GM18499 (cell line): ENCODE results near the gene HOXD13.

Source experiments
- ATAC-seq: cut with Tn5 transposase; IDR thresholded peaks from one replicate; pipeline ENCODE4 v1.9.1; 2021; ENCODE audit warnings: moderate number of reproducible peaks; ENCODE audit not compliant: insufficient read depth, unreplicated experiment

HOXD13 gene

DNA sequence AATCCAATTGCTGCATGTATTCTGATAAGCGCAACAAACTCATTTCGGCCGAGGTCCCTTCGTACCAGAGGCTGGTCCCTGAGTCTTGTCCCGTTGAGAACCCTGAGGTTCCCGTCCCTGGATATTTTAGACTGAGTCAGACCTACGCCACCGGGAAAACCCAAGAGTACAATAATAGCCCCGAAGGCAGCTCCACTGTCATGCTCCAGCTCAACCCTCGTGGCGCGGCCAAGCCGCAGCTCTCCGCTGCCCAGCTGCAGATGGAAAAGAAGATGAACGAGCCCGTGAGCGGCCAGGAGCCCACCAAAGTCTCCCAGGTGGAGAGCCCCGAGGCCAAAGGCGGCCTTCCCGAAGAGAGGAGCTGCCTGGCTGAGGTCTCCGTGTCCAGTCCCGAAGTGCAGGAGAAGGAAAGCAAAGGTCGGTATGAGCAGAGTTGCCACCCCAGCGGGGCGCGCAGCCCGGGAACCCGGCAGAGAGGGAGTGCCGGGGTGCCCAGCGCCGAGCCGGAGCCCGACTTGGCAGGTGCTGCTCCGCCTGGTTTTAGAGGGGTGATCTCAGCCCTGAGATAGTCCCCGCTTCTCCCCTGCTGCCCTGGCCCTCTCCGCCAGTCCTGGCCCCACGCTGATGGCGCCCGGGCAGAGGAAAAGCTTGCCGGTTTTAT, 24.8 kb downstream of the HOXD13 start:
- no peak for ATAC-seq

DNA sequence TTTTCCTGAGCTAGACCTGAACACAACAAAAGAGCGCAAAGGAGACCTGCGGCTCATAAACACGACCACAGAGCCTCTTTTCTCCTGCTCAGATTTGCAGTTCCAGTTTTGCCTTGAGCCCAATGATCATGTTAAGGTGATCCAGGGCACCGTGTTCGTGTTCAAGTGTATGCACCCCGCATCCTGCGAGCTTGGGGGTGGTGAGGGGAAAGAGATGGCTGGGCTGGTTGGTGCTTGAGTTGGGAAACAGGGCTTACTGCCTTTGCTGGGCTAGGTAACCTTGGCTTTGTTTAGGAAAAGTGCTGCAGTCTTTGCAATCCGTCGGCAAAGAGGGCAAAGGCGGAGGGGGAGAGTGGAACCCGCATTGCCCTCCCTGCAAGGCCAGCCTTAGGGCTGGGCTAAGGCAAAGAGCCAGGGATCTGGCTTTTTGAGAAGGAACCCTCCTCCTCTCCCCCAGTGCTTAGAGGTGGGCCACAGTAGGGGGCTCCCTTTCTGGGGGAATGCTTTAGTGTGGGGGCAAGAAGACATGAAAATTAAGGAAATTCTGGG, 25.4 kb downstream of the HOXD13 start:
- ATAC-seq: no peak

GRCh38 chr2:176118601-176119339, 26.2 kb downstream of the HOXD13 start:
- no peak for ATAC-seq

- ATAC-seq: no peak
These were observed 28.1 kb downstream of the HOXD13 start for GRCh38 chr2:176120364-176121189.

GRCh38 chr2:176121190-176122051, 28.9 kb downstream of the HOXD13 start:
- no peak for ATAC-seq

- no peak for ATAC-seq
These were observed 29.6 kb downstream of the HOXD13 start for GRCh38 chr2:176122052-176122682.

DNA sequence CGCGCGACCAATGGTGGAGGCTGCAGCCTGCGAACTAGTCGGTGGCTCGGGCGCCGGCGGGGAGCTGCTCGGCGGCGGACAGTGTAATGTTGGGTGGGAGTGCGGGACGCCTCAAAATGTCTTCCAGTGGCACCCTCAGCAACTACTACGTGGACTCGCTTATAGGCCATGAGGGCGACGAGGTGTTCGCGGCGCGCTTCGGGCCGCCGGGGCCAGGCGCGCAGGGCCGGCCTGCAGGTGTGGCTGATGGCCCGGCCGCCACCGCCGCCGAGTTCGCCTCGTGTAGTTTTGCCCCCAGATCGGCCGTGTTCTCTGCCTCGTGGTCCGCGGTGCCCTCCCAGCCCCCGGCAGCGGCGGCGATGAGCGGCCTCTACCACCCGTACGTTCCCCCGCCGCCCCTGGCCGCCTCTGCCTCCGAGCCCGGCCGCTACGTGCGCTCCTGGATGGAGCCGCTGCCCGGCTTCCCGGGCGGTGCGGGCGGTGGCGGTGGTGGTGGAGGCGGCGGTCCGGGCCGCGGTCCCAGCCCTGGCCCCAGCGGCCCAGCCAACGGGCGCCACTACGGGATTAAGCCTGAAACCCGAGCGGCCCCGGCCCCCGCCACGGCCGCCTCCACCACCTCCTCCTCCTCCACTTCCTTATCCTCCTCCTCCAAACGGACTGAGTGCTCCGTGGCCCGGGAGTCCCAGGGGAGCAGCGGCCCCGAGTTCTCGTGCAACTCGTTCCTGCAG, 30.3 kb downstream of the HOXD13 start, which contains the start of gene HOXD9:
TSS of gene HOXD9 (plus strand) at position 37 of the 728 bp plus-strand sequence. CDS start at position 87, 50 bp downstream.
- ATAC-seq: no peak

GRCh38 chr2:176123411-176124109, 31.0 kb downstream of the HOXD13 start:
- ATAC-seq: no peak

- ATAC-seq: no peak
These were observed 31.8 kb downstream of the HOXD13 start for GRCh38 chr2:176124110-176124946.

DNA sequence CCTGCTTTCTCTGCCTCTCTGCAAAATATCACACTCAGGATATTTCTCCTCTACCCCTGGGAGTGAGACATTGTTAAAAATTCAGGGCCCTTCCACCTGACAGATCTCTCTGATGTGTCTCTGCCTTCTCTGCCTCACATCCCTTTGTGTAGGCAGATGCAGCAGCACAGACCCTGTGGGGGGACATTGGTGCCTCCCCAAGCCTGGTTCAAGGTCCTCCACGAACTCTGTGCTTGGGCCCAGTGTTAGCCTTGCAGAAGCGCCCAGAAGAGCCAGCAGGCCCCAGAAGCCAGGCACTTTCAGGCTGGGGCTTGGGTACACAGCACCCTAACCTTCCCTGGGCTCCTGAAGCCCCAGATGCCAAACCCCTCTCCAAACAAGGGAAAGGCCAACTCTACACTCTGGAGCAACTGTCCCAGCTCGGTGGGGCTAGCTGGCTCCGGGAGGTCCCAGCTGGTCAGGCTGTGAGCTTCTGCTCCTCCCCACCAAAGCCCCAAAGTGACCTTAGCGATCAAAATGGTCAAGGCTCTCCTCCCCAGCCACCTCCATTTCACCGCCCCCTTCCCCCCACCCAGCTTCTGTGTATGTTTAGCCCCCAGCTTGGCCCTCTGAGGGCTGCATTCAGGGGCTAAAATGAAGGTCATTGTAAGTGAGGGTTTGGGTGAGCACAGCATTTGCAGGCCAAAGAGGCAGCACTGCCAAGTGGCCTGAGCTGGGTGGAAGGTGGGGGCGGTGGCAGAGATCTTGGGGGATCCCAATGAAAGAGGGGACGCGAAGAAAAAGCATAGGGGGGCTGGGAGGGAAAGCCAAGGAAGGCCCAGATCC, 32.6 kb downstream of the HOXD13 start:
- no peak for ATAC-seq

- ATAC-seq: no peak
These were observed 33.2 kb downstream of the HOXD13 start for GRCh38 chr2:176125772-176126054.

DNA sequence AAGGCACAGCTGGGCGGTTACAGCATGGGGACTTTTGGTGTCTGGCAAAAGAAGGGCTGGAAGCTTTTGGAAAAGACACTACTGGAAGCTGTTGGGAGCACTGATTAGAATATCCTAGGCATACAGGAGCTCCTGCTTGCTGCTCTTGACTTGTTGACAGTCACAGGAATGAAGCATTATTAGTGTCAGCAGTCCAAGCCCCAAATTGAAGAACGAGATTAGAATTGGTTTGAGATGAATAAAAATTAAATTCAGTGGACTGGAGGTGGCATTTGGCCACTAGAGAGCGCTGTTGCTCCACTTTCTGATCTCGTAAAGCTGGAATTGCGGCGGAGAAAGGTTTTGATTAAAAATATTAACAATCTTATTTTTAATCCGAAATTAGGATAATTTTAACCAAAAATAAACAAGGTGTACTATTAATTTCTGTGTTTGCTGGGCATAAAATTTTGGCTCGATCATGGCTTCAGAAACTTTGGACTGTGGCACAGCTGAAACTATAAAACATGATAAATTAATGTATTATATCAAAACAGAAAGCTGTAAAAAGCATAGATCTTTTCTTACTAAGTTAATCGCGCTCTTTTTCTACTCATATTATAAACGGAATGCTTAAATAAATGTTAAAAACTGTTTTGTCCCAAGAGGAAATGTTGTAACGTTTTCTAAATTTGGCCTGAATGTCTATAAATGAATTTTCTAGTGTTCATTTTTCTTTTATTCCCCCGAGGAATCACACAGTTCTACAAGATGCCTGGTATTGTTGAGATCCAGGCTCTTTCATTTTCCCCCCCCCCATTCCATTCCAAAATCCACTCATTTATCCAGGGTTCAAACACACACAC, 34.6 kb downstream of the HOXD13 start:
- ATAC-seq: no peak

- no peak for ATAC-seq
These were observed 35.2 kb downstream of the HOXD13 start for GRCh38 chr2:176127774-176128072.

- ATAC-seq: no peak
These were observed 35.9 kb downstream of the HOXD13 start for GRCh38 chr2:176128172-176128981.
